Myocyte (in vitro differentiated cells): Measurements from ENCODE around the gene TRAF6. TPM values are rescaled to one million over a fixed set of nuclear protein-coding genes. Genes with fewer than 3 reads are reported as not detected.
"Not testable (repeated sequence)": the region's sequence is repeated elsewhere in the genome, so short reads cannot be mapped to it uniquely, and the experiment has no call there.

ENCODE experiments used
- DNase-seq: peaks from one replicate; pipeline ENCODE4 v3.0.0-alpha.2; 2012; ENCODE audit warnings: low read depth
- polyA plus RNA-seq: library from polyadenylated mRNA; unstranded; fragments of >200 nt; gene quantifications from one replicate; pipeline ENCODE4 v1.2.1, GENCODE V29; 2012; ENCODE audit warnings: missing spikeins
- total RNA-seq: library from RNA; depleted of rRNA; stranded (reverse); fragments of >200 nt; gene quantifications from 2 replicates; pipeline ENCODE4 v1.2.3, GENCODE V29; 2014

The TRAF6 gene
- total RNA-seq = 18.3 and 20.4 TPM in 2 replicates
- polyA plus RNA-seq = 7.5 TPM

GRCh38 chr11:36509694-36510593 is at the start of gene TRAF6:
Gene TRAF6 (minus strand): TSS chr11:36510272. CDS start chr11:36501515, 8,757 bp downstream.
- peak; percentile 89 for DNase-seq

- DNase-seq = no peak
Measured at GRCh38 chr11:36558571-36559413, 48.7 kb upstream of the TRAF6 start.

- no peak for DNase-seq
Measured at GRCh38 chr11:36557991-36558390, 47.9 kb upstream of the TRAF6 start.

- not testable (repeated sequence) for DNase-seq
Measured at GRCh38 chr11:36557390-36557789, 47.3 kb upstream of the TRAF6 start.

- DNase-seq = no peak
Measured at GRCh38 chr11:36550385-36551115, 40.5 kb upstream of the TRAF6 start.

GRCh38 chr11:36540998-36541397 is 30.9 kb upstream of the TRAF6 start:
- peak; percentile 92 for DNase-seq

GRCh38 chr11:36534276-36534840 is 24.3 kb upstream of the TRAF6 start:
- DNase-seq = no peak

- DNase-seq = no peak
Measured at GRCh38 chr11:36532941-36533601, 23.0 kb upstream of the TRAF6 start.

GRCh38 chr11:36530840-36531239 is 20.8 kb upstream of the TRAF6 start:
- no peak for DNase-seq

- DNase-seq = no peak
Measured at GRCh38 chr11:36513965-36514364, 3.9 kb upstream of the TRAF6 start.

GRCh38 chr11:36512016-36512415 is 1.9 kb upstream of the TRAF6 start:
- DNase-seq = no peak

GRCh38 chr11:36511062-36511461 is 990 bp upstream of the TRAF6 start:
- DNase-seq = not testable (repeated sequence)

- DNase-seq = no peak
Measured at GRCh38 chr11:36510594-36510942, 496 bp upstream of the TRAF6 start.

- peak; percentile 70 for DNase-seq
Measured at GRCh38 chr11:36509201-36509639, 852 bp downstream of the TRAF6 start.

GRCh38 chr11:36508743-36509142 is 1.3 kb downstream of the TRAF6 start:
- peak; percentile 67 for DNase-seq

GRCh38 chr11:36507824-36508489 is 2.1 kb downstream of the TRAF6 start:
- DNase-seq = peak; percentile 21

- peak; percentile 76 for DNase-seq
Measured at GRCh38 chr11:36501236-36501635, 8.8 kb downstream of the TRAF6 start.

GRCh38 chr11:36500315-36500721 is 9.8 kb downstream of the TRAF6 start:
- DNase-seq = peak; percentile 96

GRCh38 chr11:36499315-36499714 is 10.8 kb downstream of the TRAF6 start:
- no peak for DNase-seq

GRCh38 chr11:36498721-36499120 is 11.4 kb downstream of the TRAF6 start:
- DNase-seq = no peak
